ENCODE results near the gene CNOT1. TPM values are rescaled to one million over a fixed set of nuclear protein-coding genes. Genes with fewer than 3 reads are reported as not detected.

CNOT1 gene
- polyA plus RNA-seq, 1 donor from 2014 or later: 66.2 TPM

GRCh38 chr16:58649707-58650106, 20.1 kb upstream of the CNOT1 start:
- Histone ChIP-seq H3K4me3 (ENCODE audit: low read length) (no peak overlapping the region), H3K79me2 (replicated peaks; ENCODE audit: insufficient read depth, low read length) (no peaks in the 10 kb centered on the region), H3K36me3 (ENCODE audit: insufficient read depth, low read length) (no peaks in the 10 kb centered on the region), H3K9me2 (ENCODE audit: insufficient read depth, low read length) (no peaks in the 10 kb centered on the region), H3K4me2 (ENCODE audit: low read length) (no peak overlapping the region), H3F3A (ENCODE audit: insufficient read depth, low read length, poor library complexity, severe bottlenecking) (no peaks in the 10 kb centered on the region), H2AFZ (ENCODE audit: low read depth, low read length) (no peak overlapping the region), H3K27ac (ENCODE audit: low read length) (no peak overlapping the region), H4K20me1 (ENCODE audit: insufficient read depth) (no peaks in the 10 kb centered on the region), H3K9me3 (ENCODE audit: low read length) (no peaks in the 10 kb centered on the region), H3K9ac (ENCODE audit: low read length) (no peak overlapping the region), H3K27me3 (ENCODE audit: insufficient read depth, low read depth, low read length) (no peaks in the 10 kb centered on the region)
- TF ChIP-seq EP300 (conservative IDR thresholded peaks at IDR 0.05; ENCODE audit: poor library complexity, severe bottlenecking): no peak
- no peak for TF ChIP-seq POLR2AphosphoS5 (IDR thresholded peaks at IDR 0.05)
- no peak for TF ChIP-seq EZH2 (IDR thresholded peaks at IDR 0.05; ENCODE audit: borderline replicate concordance, insufficient read depth, low read length, poor library complexity, severe bottlenecking)
- TF ChIP-seq CTCF (IDR thresholded peaks at IDR 0.05; ENCODE audit: poor library complexity, severe bottlenecking): no peak
- TF ChIP-seq SMC3 (conservative IDR thresholded peaks at IDR 0.05; ENCODE audit: poor library complexity): no peak
- no peak for TF ChIP-seq TAF1 (IDR thresholded peaks at IDR 0.05; ENCODE audit: low read depth)
- TF ChIP-seq MXI1 (conservative IDR thresholded peaks at IDR 0.05; ENCODE audit: poor library complexity, severe bottlenecking): no peak
- no peak for TF ChIP-seq REST (IDR thresholded peaks at IDR 0.05; ENCODE audit: borderline replicate concordance)
- no peak for TF ChIP-seq RAD21 (conservative IDR thresholded peaks at IDR 0.05)

GRCh38 chr16:58647107-58647506, 17.5 kb upstream of the CNOT1 start:
- no peak for TF ChIP-seq POLR2AphosphoS5 (IDR thresholded peaks at IDR 0.05)
- TF ChIP-seq EP300 (conservative IDR thresholded peaks at IDR 0.05; ENCODE audit: poor library complexity, severe bottlenecking): no peak
- TF ChIP-seq EZH2 (IDR thresholded peaks at IDR 0.05; ENCODE audit: borderline replicate concordance, insufficient read depth, low read length, poor library complexity, severe bottlenecking): no peak
- Histone ChIP-seq H2AFZ (ENCODE audit: low read depth, low read length) (no peak overlapping the region), H3K9me3 (ENCODE audit: low read length) (no peaks in the 10 kb centered on the region), H3K27ac (ENCODE audit: low read length) (no peak overlapping the region), H3K79me2 (replicated peaks; ENCODE audit: insufficient read depth, low read length) (no peaks in the 10 kb centered on the region), H3K36me3 (ENCODE audit: insufficient read depth, low read length) (no peaks in the 10 kb centered on the region), H3K9me2 (ENCODE audit: insufficient read depth, low read length) (no peaks in the 10 kb centered on the region), H4K20me1 (ENCODE audit: insufficient read depth) (no peaks in the 10 kb centered on the region), H3K4me3 (ENCODE audit: low read length) (no peak overlapping the region), H3K4me2 (ENCODE audit: low read length) (no peak overlapping the region), H3K9ac (ENCODE audit: low read length) (no peak overlapping the region), H3F3A (ENCODE audit: insufficient read depth, low read length, poor library complexity, severe bottlenecking) (no peaks in the 10 kb centered on the region), H3K27me3 (ENCODE audit: insufficient read depth, low read depth, low read length) (no peaks in the 10 kb centered on the region)
